HAP-1 (cell line): Measurements from ENCODE around the gene CBFA2T3.

Experiments used
- DNase-seq, 2 experiments: peaks; one replicate each; pipeline ENCODE4 v3.0.0-alpha.2; 2016 to 2020; ENCODE audit warnings: low spot score in 2 of 2
- H3K27me3 ChIP-seq: fragments of 250-450 bp; sonication (Bioruptor Pico); 2 replicates; pipeline ENCODE4 v1.5.1; 2020; ENCODE audit warnings: low read depth, mild to moderate bottlenecking, moderate library complexity
- H3K36me3 ChIP-seq: fragments of 250-450 bp; sonication (Bioruptor Pico); replicated peaks from 2 replicates; pipeline ENCODE4 v1.5.1; 2020; ENCODE audit warnings: mild to moderate bottlenecking
- H3K4me1 ChIP-seq: fragments of 250-450 bp; sonication (Bioruptor Pico); 2 replicates; pipeline ENCODE4 v1.5.1; 2020; ENCODE audit warnings: mild to moderate bottlenecking
- H3K4me3 ChIP-seq: fragments of 250-450 bp; sonication (Bioruptor Pico); 2 replicates; pipeline ENCODE4 v1.5.1; 2020; ENCODE audit warnings: mild to moderate bottlenecking, moderate library complexity
- H3K9me3 ChIP-seq: fragments of 250-450 bp; sonication (Bioruptor Pico); 2 replicates; pipeline ENCODE4 v1.5.1; 2020; ENCODE audit warnings: mild to moderate bottlenecking, moderate library complexity
- in situ Hi-C: fragments of 300-500 bp; cut with MboI; formaldehyde crosslinking; loops from 3 replicates; pipeline ENCODE4 v1.14.3; 2020; ENCODE audit warnings: low sequenced_read_pairs, inconsistent platforms, mixed read lengths

CBFA2T3 gene

GRCh38 chr16:88961011-88961410, 16.0 kb downstream of the CBFA2T3 start:
- no peaks in the 10 kb centered on the region for H3K36me3 ChIP-seq
- in situ Hi-C loops: no loop called here
- H3K4me3 ChIP-seq: no peak overlapping the region
- H3K4me1 ChIP-seq: no peaks in the 10 kb centered on the region
- peaks cover 4% of the 10 kb centered on the region; the same call in 1 of the 2 replicates for H3K27me3 ChIP-seq
- no peak for DNase-seq
- no peaks in the 10 kb centered on the region for H3K9me3 ChIP-seq

DNA sequence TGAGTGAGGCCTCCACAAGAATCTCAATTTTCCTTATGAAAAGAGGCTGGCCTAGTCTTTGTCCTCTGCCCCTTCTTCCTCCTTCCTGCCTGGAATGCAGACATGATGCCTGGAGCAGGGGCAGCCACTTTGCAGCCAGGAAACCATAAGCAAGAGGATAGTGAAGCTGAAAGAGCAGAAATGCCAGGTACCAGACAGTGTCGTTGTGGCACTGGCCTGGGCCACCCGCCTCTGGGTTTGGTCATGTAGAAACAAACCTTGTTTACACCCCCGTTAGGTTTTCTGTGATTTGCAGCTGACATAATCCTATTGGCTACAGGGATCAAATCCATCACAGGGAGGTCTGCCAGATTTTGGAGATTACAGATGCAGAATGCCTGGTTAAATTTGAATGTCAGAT, 16.5 kb downstream of the CBFA2T3 start:
- H3K4me1 ChIP-seq: no peaks in the 10 kb centered on the region
- in situ Hi-C loops: no loop called here
- no peak for DNase-seq
- H3K27me3 ChIP-seq: peaks cover 4% of the 10 kb centered on the region; the same call in 1 of the 2 replicates
- H3K9me3 ChIP-seq: no peaks in the 10 kb centered on the region
- H3K36me3 ChIP-seq: no peaks in the 10 kb centered on the region
- H3K4me3 ChIP-seq: no peak overlapping the region

GRCh38 chr16:88959022-88959421, 18.0 kb downstream of the CBFA2T3 start:
- DNase-seq: no peak
- no peaks in the 10 kb centered on the region for H3K36me3 ChIP-seq
- no peaks in the 10 kb centered on the region for H3K4me1 ChIP-seq
- in situ Hi-C loops: no loop called here
- H3K4me3 ChIP-seq: no peak overlapping the region
- no peaks in the 10 kb centered on the region; the same call in 1 of the 2 replicates for H3K27me3 ChIP-seq
- no peaks in the 10 kb centered on the region for H3K9me3 ChIP-seq

- DNase-seq: no peak
- H3K27me3 ChIP-seq: no peaks in the 10 kb centered on the region; the same call in 1 of the 2 replicates
These were observed 19.0 kb downstream of the CBFA2T3 start for GRCh38 chr16:88957887-88958577.

DNA sequence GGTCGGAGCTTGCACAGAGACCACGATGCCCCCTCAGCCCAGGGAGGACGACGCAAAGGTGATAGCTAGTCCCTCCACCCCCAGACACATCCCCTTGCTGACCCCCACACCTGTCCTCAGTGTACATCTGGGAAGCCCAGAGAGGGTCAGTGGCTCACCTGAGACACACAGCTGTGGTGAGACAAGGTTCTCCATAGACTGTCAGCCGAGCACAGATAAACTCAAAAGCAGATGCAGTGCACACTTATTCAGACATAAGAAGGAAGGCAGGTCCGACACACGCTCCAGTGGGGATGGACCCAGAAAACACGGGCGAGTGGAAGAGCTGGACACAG, 19.6 kb downstream of the CBFA2T3 start:
- no peak for DNase-seq
- Histone ChIP-seq H3K4me1 (no peaks in the 10 kb centered on the region), H3K4me3 (no peak overlapping the region), H3K36me3 (no peaks in the 10 kb centered on the region), H3K9me3 (no peaks in the 10 kb centered on the region), H3K27me3 (no peaks in the 10 kb centered on the region; the same call in 1 of the 2 replicates)
- in situ Hi-C loops: no loop called here

More at GRCh38 chr16:88957887-88958577, 19.0 kb downstream of the CBFA2T3 start:
- H3K4me3 ChIP-seq: no peak overlapping the region
- no peaks in the 10 kb centered on the region for H3K4me1 ChIP-seq
- in situ Hi-C loops: no loop called here
- no peaks in the 10 kb centered on the region for H3K36me3 ChIP-seq
- no peaks in the 10 kb centered on the region for H3K9me3 ChIP-seq

DNA sequence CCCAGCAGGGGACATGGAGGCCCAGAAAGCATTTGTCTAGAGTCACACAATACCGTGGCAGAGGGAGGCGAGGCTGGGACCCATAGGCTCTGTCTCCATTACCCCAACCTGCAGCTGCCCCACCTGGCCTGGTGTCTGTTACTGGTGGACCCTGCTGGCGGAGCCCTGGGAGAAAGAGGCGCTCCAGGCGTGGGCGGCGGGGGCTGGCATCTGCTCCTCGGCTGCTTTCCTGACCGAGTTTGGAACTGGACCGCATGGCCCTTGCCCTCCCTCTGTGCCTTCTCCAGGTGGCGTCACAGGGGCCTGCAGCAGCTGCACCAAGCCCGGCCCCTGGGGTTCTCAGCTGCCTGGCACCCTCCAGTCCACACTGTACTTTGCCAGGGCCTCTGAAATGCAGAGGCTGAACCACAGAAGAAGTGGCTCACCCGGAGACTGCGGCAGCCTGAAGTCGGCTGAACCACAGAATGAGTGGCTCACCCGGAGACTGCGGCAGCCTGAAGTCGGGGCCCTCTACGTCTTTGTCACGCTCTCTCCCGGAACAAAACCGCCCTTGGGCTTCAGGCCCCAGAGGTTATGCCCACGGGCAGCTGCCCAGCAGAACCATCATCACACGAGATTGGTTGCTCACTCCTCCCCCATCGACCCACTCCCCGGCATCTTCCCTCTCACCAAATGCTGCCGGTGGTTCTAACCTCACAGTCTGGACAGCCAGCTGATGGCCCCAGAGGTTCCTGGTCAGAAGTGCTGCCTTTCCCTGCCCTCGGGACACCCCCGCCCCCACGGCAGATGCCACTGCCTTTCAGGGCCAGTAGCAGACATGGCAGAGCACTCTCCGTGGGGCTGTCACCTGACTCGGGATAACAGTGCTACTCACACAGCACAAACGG, 20.2 kb downstream of the CBFA2T3 start:
- H3K4me3 ChIP-seq: no peak overlapping the region
- no peaks in the 10 kb centered on the region for H3K9me3 ChIP-seq
- no peaks in the 10 kb centered on the region for H3K36me3 ChIP-seq
- H3K4me1 ChIP-seq: no peaks in the 10 kb centered on the region
- in situ Hi-C loops: no loop called here
- DNase-seq: no peak
- H3K27me3 ChIP-seq: no peaks in the 10 kb centered on the region; the same call in 1 of the 2 replicates

- Histone ChIP-seq H3K4me3 (no peak overlapping the region), H3K27me3 (no peaks in the 10 kb centered on the region; the same call in 1 of the 2 replicates)
These were observed 21.1 kb downstream of the CBFA2T3 start for GRCh38 chr16:88955906-88956305.

GRCh38 chr16:88953003-88953690, 23.9 kb downstream of the CBFA2T3 start:
- DNase-seq: no peak
- Histone ChIP-seq H3K9me3 (no peaks in the 10 kb centered on the region), H3K4me3 (no peak overlapping the region), H3K27me3 (no peaks in the 10 kb centered on the region; the same call in 1 of the 2 replicates), H3K36me3 (no peaks in the 10 kb centered on the region), H3K4me1 (no peaks in the 10 kb centered on the region)
- in situ Hi-C loops: no loop called here

More at GRCh38 chr16:88955906-88956305, 21.1 kb downstream of the CBFA2T3 start:
- DNase-seq: no peak
- Histone ChIP-seq H3K9me3 (no peaks in the 10 kb centered on the region), H3K4me1 (no peaks in the 10 kb centered on the region), H3K36me3 (no peaks in the 10 kb centered on the region)
- in situ Hi-C loops: no loop called here

DNA sequence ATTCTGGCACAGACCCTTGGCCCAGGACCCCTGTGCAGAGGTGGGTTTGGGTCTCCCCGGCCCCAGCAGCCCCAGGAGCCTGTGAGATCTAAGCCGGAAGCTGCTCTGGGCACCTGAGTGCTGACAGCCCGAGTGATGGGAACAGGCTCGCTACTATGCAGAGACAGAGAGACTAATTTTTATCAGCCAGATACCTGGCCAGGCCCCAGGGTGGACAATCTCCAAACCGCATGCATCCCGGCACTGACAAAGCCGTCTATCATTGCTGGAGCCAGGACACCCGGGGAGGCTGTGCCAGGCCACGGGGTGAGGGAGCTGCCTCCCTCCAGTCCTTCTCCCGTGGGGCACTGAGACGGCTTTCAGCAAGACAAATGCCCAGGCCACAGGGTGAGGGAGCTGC, 25.0 kb downstream of the CBFA2T3 start:
- Histone ChIP-seq H3K27me3 (0 out of 2 replicates have a peak, but pooled peaks cover 2% of the 10 kb centered on the region), H3K9me3 (no peaks in the 10 kb centered on the region), H3K4me3 (no peak overlapping the region), H3K4me1 (no peaks in the 10 kb centered on the region), H3K36me3 (no peaks in the 10 kb centered on the region)
- DNase-seq: no peak
- in situ Hi-C loops: no loop called here

DNA sequence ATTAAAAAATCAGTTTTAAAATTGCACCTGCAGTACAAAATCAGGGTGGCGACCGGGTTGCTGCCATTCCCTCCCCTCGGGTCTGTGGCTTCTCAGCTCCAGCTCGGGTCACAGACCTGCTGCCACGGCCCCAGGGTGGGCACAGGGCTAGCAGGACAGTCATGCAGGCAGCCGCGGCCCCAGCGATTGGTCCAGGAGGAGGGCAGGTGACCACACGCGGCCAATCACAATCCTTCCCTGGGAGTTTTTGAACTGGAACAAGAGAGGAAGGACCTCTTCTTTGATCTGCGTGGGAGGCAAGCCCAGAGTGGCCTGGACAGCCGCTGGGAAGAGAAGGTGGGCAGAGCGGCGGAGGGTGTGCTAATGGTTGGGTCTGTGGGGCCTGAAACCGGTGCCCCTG, 25.5 kb downstream of the CBFA2T3 start:
- Histone ChIP-seq H3K27me3 (0 out of 2 replicates have a peak, but pooled peaks cover 2% of the 10 kb centered on the region), H3K36me3 (no peaks in the 10 kb centered on the region), H3K4me3 (no peak overlapping the region), H3K4me1 (no peaks in the 10 kb centered on the region), H3K9me3 (no peaks in the 10 kb centered on the region)
- no peak for DNase-seq
- in situ Hi-C loops: no loop called here

GRCh38 chr16:88948781-88949490, 28.1 kb downstream of the CBFA2T3 start:
- Histone ChIP-seq H3K36me3 (no peaks in the 10 kb centered on the region), H3K4me1 (no peaks in the 10 kb centered on the region), H3K4me3 (no peak overlapping the region), H3K9me3 (no peaks in the 10 kb centered on the region), H3K27me3 (peaks cover 12% of the 10 kb centered on the region)
- no peak for DNase-seq
- in situ Hi-C loops: no loop called here

GRCh38 chr16:88945473-88945872, 31.5 kb downstream of the CBFA2T3 start:
- no peaks in the 10 kb centered on the region for H3K9me3 ChIP-seq
- peaks cover 26% of the 10 kb centered on the region for H3K27me3 ChIP-seq
- in situ Hi-C loops: no loop called here
- no peaks in the 10 kb centered on the region for H3K36me3 ChIP-seq
- H3K4me3 ChIP-seq: no peak overlapping the region
- H3K4me1 ChIP-seq: no peaks in the 10 kb centered on the region
- no peak for DNase-seq

- H3K9me3 ChIP-seq: no peaks in the 10 kb centered on the region
- DNase-seq: no peak
- no peak overlapping the region for H3K4me3 ChIP-seq
- H3K4me1 ChIP-seq: no peaks in the 10 kb centered on the region
- in situ Hi-C loops: no loop called here
- peaks cover 43% of the 10 kb centered on the region for H3K27me3 ChIP-seq
- no peaks in the 10 kb centered on the region for H3K36me3 ChIP-seq
These were observed 33.3 kb downstream of the CBFA2T3 start for GRCh38 chr16:88943741-88944140.
